Measurements from ENCODE around the gene ZNF189. TPM values are rescaled to one million over a fixed set of nuclear protein-coding genes. Genes with fewer than 3 reads are reported as not detected.

Gene ZNF189
- total RNA-seq, 1 experiment from 2014 or later = 9.4 TPM

DNA sequence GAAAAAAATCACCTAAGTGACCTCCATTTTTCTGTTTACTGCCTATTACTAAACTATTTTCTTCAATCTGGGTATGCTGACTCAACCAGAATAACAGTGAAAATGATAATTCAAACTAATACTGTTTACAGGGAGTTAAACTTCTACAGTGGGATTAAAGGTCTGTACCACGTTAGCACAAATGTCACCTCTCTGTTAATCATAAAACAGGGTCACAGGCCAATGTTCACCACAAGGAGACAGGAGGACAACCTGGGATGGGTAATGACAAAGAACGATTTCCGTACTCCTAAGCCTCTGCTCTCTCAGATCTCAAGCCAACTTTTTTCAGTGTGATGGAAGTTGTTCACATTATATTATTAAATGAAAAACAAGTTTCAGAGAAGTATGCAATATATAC, 34.6 kb downstream of the ZNF189 start:
- no peaks in the 10 kb centered on the region for H3F3A ChIP-seq (ENCODE audit: insufficient read depth, low read depth)
- intact Hi-C loops (cut with micrococcal nuclease; ENCODE audit: unreplicated experiment) = no loop called here
- CTCF ChIA-PET = no interaction called here
- no TSS peak for BruUV-seq (replicated peaks)
- H2AFZ ChIP-seq = no peak overlapping the region
- H3K27ac ChIP-seq = no peak overlapping the region
- POLR2A ChIA-PET (ENCODE audit: unreplicated experiment) = no interaction called here
- DNase-seq = no peak
- no peaks in the 10 kb centered on the region for H3K4me1 ChIP-seq (replicated peaks; ENCODE audit: insufficient read depth)
- no peaks in the 10 kb centered on the region for H3K36me3 ChIP-seq (ENCODE audit: low read depth)
- TF ChIP-seq EZH2 (IDR thresholded peaks at IDR 0.05; ENCODE audit: low read depth) = no peak
- TF ChIP-seq, protein P1, sequence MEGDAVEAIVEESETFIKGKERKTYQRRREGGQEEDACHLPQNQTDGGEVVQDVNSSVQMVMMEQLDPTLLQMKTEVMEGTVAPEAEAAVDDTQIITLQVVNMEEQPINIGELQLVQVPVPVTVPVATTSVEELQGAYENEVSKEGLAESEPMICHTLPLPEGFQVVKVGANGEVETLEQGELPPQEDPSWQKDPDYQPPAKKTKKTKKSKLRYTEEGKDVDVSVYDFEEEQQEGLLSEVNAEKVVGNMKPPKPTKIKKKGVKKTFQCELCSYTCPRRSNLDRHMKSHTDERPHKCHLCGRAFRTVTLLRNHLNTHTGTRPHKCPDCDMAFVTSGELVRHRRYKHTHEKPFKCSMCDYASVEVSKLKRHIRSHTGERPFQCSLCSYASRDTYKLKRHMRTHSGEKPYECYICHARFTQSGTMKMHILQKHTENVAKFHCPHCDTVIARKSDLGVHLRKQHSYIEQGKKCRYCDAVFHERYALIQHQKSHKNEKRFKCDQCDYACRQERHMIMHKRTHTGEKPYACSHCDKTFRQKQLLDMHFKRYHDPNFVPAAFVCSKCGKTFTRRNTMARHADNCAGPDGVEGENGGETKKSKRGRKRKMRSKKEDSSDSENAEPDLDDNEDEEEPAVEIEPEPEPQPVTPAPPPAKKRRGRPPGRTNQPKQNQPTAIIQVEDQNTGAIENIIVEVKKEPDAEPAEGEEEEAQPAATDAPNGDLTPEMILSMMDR (conservative IDR thresholded peaks at IDR 0.05) = no peak
- H4K20me1 ChIP-seq (ENCODE audit: insufficient read depth) = no peaks in the 10 kb centered on the region
- no peaks in the 10 kb centered on the region for H3K9me2 ChIP-seq (ENCODE audit: insufficient read depth)
- H3K79me2 ChIP-seq (ENCODE audit: low read depth) = no peaks in the 10 kb centered on the region
- peaks cover 23% of the 10 kb centered on the region; the same call in 1 of the 2 replicates for H3K27me3 ChIP-seq (ENCODE audit: insufficient read depth, low read depth)
- no peak overlapping the region for H3K4me3 ChIP-seq
- H3K9me3 ChIP-seq (ENCODE audit: insufficient read depth, low read depth) = no peaks in the 10 kb centered on the region
- no peak overlapping the region for H3K4me2 ChIP-seq

DNA sequence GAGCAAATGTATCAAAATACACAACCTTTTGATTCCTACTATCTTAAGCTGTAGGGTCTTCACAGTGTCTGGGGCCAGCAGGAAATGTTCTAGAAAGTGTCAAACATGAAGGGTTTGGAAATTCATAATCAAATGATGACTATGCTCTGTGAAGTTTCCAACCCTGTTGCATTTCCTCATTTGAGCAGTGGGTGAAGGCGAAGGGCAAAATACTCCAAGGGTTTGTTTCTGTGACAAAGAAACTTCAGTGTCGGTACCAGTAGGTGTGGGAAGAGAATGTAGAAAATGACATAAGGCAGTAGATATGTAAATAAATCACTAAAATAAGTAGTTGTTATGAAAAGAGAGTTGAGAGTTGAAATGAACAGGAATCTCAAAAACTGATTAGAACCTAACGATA, 36.3 kb downstream of the ZNF189 start:
- Histone ChIP-seq H3K27me3 (ENCODE audit: insufficient read depth, low read depth) (peaks cover 18% of the 10 kb centered on the region; the same call in 1 of the 2 replicates), H3K4me1 (replicated peaks; ENCODE audit: insufficient read depth) (no peaks in the 10 kb centered on the region), H4K20me1 (ENCODE audit: insufficient read depth) (no peaks in the 10 kb centered on the region), H3K4me2 (no peak overlapping the region), H2AFZ (no peak overlapping the region), H3K27ac (no peak overlapping the region), H3K4me3 (no peak overlapping the region), H3F3A (ENCODE audit: insufficient read depth, low read depth) (no peaks in the 10 kb centered on the region), H3K9me3 (ENCODE audit: insufficient read depth, low read depth) (no peaks in the 10 kb centered on the region), H3K9me2 (ENCODE audit: insufficient read depth) (no peaks in the 10 kb centered on the region), H3K36me3 (ENCODE audit: low read depth) (no peaks in the 10 kb centered on the region), H3K79me2 (ENCODE audit: low read depth) (no peaks in the 10 kb centered on the region)
- ChIA-PET POLR2A (ENCODE audit: unreplicated experiment) (no interaction called here), CTCF (no interaction called here)
- intact Hi-C loops (cut with micrococcal nuclease; ENCODE audit: unreplicated experiment) = no loop called here
- BruUV-seq (replicated peaks) = no TSS peak
- TF ChIP-seq, protein P1 (conservative IDR thresholded peaks at IDR 0.05) = no peak
- TF ChIP-seq EZH2 (IDR thresholded peaks at IDR 0.05; ENCODE audit: low read depth) = no peak
- no peak for DNase-seq

DNA sequence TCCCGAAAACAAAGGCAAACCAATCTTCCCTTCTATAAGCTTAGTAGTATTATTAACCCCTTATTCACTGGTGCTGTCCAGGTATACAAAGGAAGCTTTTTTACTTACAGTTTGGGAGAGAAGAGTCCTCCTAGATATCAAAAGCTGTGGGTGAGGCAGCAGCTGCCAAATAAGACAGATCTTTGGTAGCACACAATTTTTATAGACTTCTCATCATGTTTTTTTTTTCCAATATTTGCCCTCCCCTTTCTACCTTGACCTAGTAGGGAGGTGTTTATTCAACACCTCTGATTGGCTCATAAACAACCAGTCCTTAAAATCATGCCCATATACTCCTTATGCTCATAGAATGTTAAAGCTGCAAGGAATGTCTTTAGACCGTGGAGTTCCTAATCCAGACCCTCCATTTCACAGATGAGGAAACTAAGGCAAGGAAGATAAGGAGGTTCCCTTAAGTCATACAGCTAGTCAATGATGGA, 37.0 kb downstream of the ZNF189 start, which contains the start of gene ALDOB:
Gene ALDOB, minus strand, starts transcription at position 174 of the 479 bp plus-strand sequence. CDS start 4,887 bp downstream, outside the sequence.
- Histone ChIP-seq H3K36me3 (ENCODE audit: low read depth) (no peaks in the 10 kb centered on the region), H3K27me3 (ENCODE audit: insufficient read depth, low read depth) (peaks cover 16% of the 10 kb centered on the region; the same call in 1 of the 2 replicates), H3K79me2 (ENCODE audit: low read depth) (no peaks in the 10 kb centered on the region), H3K4me3 (no peak within 1 kb of the TSS), H3K4me1 (replicated peaks; ENCODE audit: insufficient read depth) (no peaks in the 10 kb centered on the region), H4K20me1 (ENCODE audit: insufficient read depth) (no peaks in the 10 kb centered on the region), H3K9me3 (ENCODE audit: insufficient read depth, low read depth) (no peaks in the 10 kb centered on the region), H3K4me2 (no peak within 1 kb of the TSS), H3F3A (ENCODE audit: insufficient read depth, low read depth) (no peaks in the 10 kb centered on the region), H2AFZ (no peak within 1 kb of the TSS), H3K27ac (no peak within 1 kb of the TSS), H3K9me2 (ENCODE audit: insufficient read depth) (no peaks in the 10 kb centered on the region)
- POLR2A ChIA-PET (ENCODE audit: unreplicated experiment) = no interaction called here
- intact Hi-C loops (cut with micrococcal nuclease; ENCODE audit: unreplicated experiment) = no loop called here
- BruUV-seq (replicated peaks) = no TSS peak
- no peak for DNase-seq
- TF ChIP-seq, protein P1 (conservative IDR thresholded peaks at IDR 0.05) = no peak
- no peak for TF ChIP-seq EZH2 (IDR thresholded peaks at IDR 0.05; ENCODE audit: low read depth)
- CTCF ChIA-PET = interaction anchor here (0.6 kb wide), 1 partner anchor 28 kb away, joined by 3 read pairs; no protein-coding TSS in a partner anchor

All from PC-9 (cell line).